Measurements from ENCODE around the gene TP73.

DNA sequence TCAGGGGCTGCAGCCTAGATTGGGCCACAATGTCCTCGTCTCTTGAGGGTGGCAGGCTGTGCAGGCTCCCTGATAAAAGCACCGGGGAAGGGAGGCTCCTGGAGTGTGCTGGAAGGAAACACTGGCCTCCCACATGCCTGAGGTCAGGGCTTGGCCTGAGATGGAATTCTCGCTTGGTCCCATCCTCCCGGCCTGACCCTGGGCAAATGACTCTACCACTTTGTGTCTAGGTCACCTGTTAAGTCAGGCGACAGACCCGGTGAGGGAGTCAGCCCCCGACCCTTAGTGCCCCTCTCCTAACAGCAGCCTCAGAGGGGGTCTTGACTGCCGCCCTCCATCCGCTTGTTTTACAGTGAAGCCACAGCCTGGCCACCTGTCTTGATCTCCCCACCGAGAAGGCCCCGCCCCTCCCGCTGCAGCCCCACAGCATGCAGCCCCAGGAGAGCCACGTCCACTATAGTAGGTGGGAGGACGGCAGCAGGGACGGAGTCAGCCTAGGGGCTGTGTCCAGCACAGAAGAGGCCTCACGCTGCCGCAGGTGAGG, 122.7 kb downstream of the TP73 start:
- TF ChIP-seq, protein P1, sequence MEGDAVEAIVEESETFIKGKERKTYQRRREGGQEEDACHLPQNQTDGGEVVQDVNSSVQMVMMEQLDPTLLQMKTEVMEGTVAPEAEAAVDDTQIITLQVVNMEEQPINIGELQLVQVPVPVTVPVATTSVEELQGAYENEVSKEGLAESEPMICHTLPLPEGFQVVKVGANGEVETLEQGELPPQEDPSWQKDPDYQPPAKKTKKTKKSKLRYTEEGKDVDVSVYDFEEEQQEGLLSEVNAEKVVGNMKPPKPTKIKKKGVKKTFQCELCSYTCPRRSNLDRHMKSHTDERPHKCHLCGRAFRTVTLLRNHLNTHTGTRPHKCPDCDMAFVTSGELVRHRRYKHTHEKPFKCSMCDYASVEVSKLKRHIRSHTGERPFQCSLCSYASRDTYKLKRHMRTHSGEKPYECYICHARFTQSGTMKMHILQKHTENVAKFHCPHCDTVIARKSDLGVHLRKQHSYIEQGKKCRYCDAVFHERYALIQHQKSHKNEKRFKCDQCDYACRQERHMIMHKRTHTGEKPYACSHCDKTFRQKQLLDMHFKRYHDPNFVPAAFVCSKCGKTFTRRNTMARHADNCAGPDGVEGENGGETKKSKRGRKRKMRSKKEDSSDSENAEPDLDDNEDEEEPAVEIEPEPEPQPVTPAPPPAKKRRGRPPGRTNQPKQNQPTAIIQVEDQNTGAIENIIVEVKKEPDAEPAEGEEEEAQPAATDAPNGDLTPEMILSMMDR (IDR thresholded peaks at IDR 0.05), result no peak
- TF ChIP-seq POLR2A (IDR thresholded peaks at IDR 0.05), result no peak

Data from right lobe of liver (tissue), 4 donors.